22Rv1 (cell line): ENCODE data around the gene SHLD1.
"Not testable (repeated sequence)": the region's sequence is repeated elsewhere in the genome, so short reads cannot be mapped to it uniquely, and the experiment has no call there.

ENCODE experiments used
- H3K27ac ChIP-seq: fragments of 450-650 bp; 2 replicates; pipeline ENCODE4 v1.5.1; 2017
- CTCF ChIP-seq: fragments of 450-650 bp; IDR thresholded peaks from 2 replicates; pipeline ENCODE4 v1.5.1; 2017; ENCODE audit warnings: mild to moderate bottlenecking
- ZFX ChIP-seq: fragments of 450-650 bp; IDR thresholded peaks from 2 replicates; pipeline ENCODE4 v1.6.1; 2017; ENCODE audit warnings: antibody characterized with exemption, borderline replicate concordance

Gene SHLD1

GRCh38 chr20:5772704-5773103, 22.5 kb downstream of the SHLD1 start:
- no peak overlapping the region for H3K27ac ChIP-seq
- no peak for TF ChIP-seq ZFX
- TF ChIP-seq CTCF = no peak

GRCh38 chr20:5773589-5773988, 23.4 kb downstream of the SHLD1 start:
- TF ChIP-seq ZFX (no peak), CTCF (no peak)
- no peak overlapping the region for H3K27ac ChIP-seq

GRCh38 chr20:5776077-5776476, 25.9 kb downstream of the SHLD1 start:
- no peak overlapping the region for H3K27ac ChIP-seq
- TF ChIP-seq CTCF (no peak), ZFX (no peak)

GRCh38 chr20:5779071-5779900, 29.1 kb downstream of the SHLD1 start:
- TF ChIP-seq ZFX (no peak), CTCF (no peak)
- no peak overlapping the region for H3K27ac ChIP-seq

GRCh38 chr20:5780846-5781217, 30.6 kb downstream of the SHLD1 start:
- no peak overlapping the region for H3K27ac ChIP-seq
- TF ChIP-seq ZFX (no peak), CTCF (no peak)

- not testable (repeated sequence) for H3K27ac ChIP-seq
These were observed 31.2 kb downstream of the SHLD1 start for GRCh38 chr20:5781367-5781766.

- TF ChIP-seq ZFX (no peak), CTCF (no peak)
- H3K27ac ChIP-seq = no peak overlapping the region
These were observed 31.9 kb downstream of the SHLD1 start for GRCh38 chr20:5781798-5782750.
